Lower leg skin (tissue), 4 donors: Measurements from ENCODE around the gene USP28. TPM values are rescaled to one million over a fixed set of nuclear protein-coding genes. Genes with fewer than 3 reads are reported as not detected.
A peak's percentile ranks its signal among the peaks of the same experiment; 100 is the strongest.

ENCODE experiments used
- DNase-seq, 2 donors: peaks; one replicate each; pipeline ENCODE4 v3.0.0-alpha.2; 2019; ENCODE audit warnings: low spot score in 2 of 2
- H3K4me3 ChIP-seq: fragments of 200-600 bp; sonication (generic); 2 replicates; pipeline ENCODE4 v1.5.1; 2017; ENCODE audit warnings: mild to moderate bottlenecking, low read depth; ENCODE audit not compliant: poor library complexity, severe bottlenecking
- CTCF ChIP-seq, 3 donors: fragments of 450-650 bp; IDR thresholded peaks; one replicate each; pipeline ENCODE4 v1.5.1; 2016; ENCODE audit warnings: antibody characterized with exemption in 3 of 3, mild to moderate bottlenecking in 3 of 3, moderate library complexity in 2 of 3
- POLR2A ChIP-seq, 2 donors: fragments of 450-650 bp; IDR thresholded peaks; one replicate each; pipeline ENCODE4 v1.6.1; 2016 to 2017; ENCODE audit warnings: antibody characterized with exemption in 2 of 2, mild to moderate bottlenecking in 1 of 2, moderate library complexity in 1 of 2
- WGBS, 2 donors: methylation state at CpG; one replicate each; pipeline ENCODE4 v1.1.5; 2018; 5-methylcytosine and 5-hydroxymethylcytosine counted together
- intact Hi-C: fragments of 100-400 bp; cut with DNase I; formaldehyde crosslinking; loops from one replicate; pipeline ENCODE4 v1.15.0; 2023; ENCODE audit warnings: low total_unique reads
- total RNA-seq, 4 donors: library from RNA; depleted of rRNA; stranded (reverse); fragments of >200 nt; gene quantifications; one replicate each; pipeline ENCODE4 v1.1.0, GENCODE V29; 2016

Gene USP28
- total RNA-seq, 4 donors from 2014 or later: 13.0 to 26.8 (median 16.4) TPM

DNA sequence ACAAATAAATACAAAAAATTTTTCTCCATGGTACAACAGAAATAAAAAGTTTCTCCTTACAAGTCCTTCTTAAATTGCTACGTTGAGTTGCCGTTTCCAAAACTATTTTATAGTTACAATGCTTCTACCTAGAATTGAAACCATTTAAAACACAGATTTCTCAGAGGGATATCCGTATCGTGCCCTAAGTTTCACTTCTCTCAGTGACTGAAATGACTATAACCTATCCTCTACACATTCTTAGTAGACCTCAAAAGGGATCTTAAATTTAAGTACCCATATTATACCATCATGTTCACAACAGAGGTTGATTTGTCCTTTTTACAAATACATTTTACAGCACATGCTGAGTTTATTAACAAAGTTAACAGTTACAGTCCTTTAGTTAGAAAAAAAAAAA is 44.1 kb downstream of the USP28 start:
- no peak for DNase-seq
- H3K4me3 ChIP-seq: no peak overlapping the region
- TF ChIP-seq POLR2A (IDR thresholded peaks at IDR 0.05): no peak
- TF ChIP-seq CTCF (IDR thresholded peaks at IDR 0.05): no peak
- intact Hi-C loops: no loop called here
- WGBS, 2 donors: 90 to 91% methylated on average over 4 of the region's 4 CpGs

- intact Hi-C loops: no loop called here
These were observed 45.6 kb downstream of the USP28 start for GRCh38 chr11:113829751-113830150.

DNA sequence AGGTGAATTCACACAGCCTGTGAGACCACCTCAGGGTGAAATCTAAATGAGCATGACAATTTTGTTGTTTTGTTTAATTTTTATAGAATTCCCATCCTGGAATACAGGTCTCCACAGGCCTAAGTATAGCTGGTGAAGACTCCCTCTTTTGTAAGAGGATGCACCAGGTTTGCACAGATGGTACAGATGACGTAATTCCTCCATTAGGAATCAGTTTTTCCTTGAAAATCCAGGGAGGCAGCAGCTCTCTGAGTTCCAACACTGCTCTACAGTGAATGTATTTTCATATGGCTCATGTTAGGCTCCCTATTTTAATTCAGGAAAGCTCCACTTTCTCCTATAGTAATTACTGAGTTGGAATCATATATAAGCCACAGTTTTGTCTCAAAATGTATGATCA is 47.2 kb downstream of the USP28 start:
- WGBS, 2 donors: 93 to 100% methylated on average over 1 of the region's 1 CpG
- H3K4me3 ChIP-seq: no peak overlapping the region
- no peak for DNase-seq
- TF ChIP-seq CTCF (IDR thresholded peaks at IDR 0.05): no peak
- no peak for TF ChIP-seq POLR2A (IDR thresholded peaks at IDR 0.05)
- intact Hi-C loops: no loop called here

More at GRCh38 chr11:113829751-113830150, 45.6 kb downstream of the USP28 start:
- H3K4me3 ChIP-seq: no peak overlapping the region
- no peak for DNase-seq
- TF ChIP-seq CTCF (IDR thresholded peaks at IDR 0.05) (no peak), POLR2A (IDR thresholded peaks at IDR 0.05) (no peak)
- whole genome bisulfite sequencing, 2 donors: 92 to 93% methylated on average over 2 of the region's 2 CpGs

- 94 to 96% methylated on average over 3 of the region's 3 CpGs for WGBS, 2 donors
- intact Hi-C loops: no loop called here
- no peak for DNase-seq
- no peak for TF ChIP-seq POLR2A (IDR thresholded peaks at IDR 0.05)
- TF ChIP-seq CTCF (IDR thresholded peaks at IDR 0.05): no peak
- no peak overlapping the region for H3K4me3 ChIP-seq
These were observed 47.9 kb downstream of the USP28 start for GRCh38 chr11:113827477-113827876.

GRCh38 chr11:113818426-113818825 is 56.9 kb downstream of the USP28 start:
- TF ChIP-seq POLR2A (IDR thresholded peaks at IDR 0.05) (no peak), CTCF (IDR thresholded peaks at IDR 0.05) (no peak)
- DNase-seq: peak in 1 of 2 donors; percentile 17
- WGBS, 2 donors: 96 to 97% methylated on average over 3 of the region's 3 CpGs
- intact Hi-C loops: no loop called here
- no peak overlapping the region for H3K4me3 ChIP-seq

GRCh38 chr11:113817626-113818025 is 57.7 kb downstream of the USP28 start:
- H3K4me3 ChIP-seq: no peak overlapping the region
- intact Hi-C loops: no loop called here
- TF ChIP-seq POLR2A (IDR thresholded peaks at IDR 0.05) (no peak), CTCF (IDR thresholded peaks at IDR 0.05) (no peak)
- 75 to 88% methylated on average over 6 of the region's 6 CpGs for WGBS, 2 donors
- peak in 1 of 2 donors; percentile 67 for DNase-seq
